HG03045 (cell line): ENCODE measurements around the gene ZNF557.

Source experiments
- ATAC-seq: cut with Tn5 transposase; IDR thresholded peaks from one replicate; pipeline ENCODE4 v1.9.1; 2021; ENCODE audit warnings: mild to moderate bottlenecking, moderate library complexity; ENCODE audit not compliant: unreplicated experiment

Gene ZNF557

DNA sequence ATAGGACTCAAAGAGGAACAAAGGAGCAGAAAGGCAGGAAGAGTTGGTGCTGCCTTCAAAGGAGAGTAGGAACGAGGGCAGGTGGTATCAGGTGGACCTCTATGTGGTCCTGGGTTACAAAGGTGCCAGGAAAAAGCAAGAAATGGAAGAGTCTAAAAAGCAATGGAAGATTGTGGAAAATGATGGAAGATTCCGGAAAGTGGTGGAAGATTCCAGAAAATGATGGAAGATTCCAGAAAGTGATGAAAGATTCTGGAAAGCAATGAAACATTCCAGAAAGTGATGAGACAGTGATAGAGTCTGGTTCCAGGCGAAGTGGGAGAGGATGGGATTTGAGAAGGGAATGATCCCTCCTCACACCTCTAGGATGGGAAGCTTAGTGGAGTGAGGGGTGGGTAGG, 55.3 kb downstream of the ZNF557 start:
- ATAC-seq = no peak

DNA sequence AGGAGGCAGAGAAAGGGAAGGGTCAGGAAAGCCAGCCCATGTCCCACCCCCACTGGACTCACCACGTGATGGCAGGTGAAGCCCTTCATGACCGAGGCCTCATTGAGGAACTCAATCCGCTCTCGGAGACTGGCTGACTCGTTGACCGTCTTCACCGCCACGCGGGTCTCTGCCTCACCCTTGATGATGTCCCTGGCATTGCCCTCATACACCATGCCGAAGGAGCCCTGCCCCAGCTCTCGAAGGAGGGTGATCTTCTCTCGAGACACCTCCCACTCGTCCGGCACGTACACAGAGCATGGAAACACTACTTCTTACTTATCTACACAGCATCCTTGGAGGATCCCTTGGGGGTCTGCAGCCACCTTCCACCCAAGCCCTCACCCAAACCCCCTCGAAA, 55.7 kb downstream of the ZNF557 start:
- ATAC-seq = no peak

DNA sequence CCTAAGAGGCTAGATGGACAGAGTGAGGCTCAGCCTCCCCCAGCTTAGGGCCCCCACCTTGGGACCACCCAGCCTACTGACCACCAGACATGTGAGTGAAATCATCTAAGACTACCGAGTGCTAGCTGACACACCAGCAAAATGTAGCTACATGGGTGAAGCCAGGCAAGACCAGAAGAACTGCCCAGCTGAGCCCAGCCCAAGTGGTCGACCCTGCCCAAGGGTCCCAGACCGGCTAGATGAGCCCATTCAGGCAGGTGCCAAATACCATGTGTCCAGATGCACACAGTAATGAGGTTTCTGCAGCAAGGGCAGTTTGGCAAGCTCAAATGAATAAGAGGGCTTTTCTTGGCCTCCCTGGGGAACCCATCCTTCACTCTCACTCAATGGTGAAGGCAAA, 56.6 kb downstream of the ZNF557 start:
- no peak for ATAC-seq

DNA sequence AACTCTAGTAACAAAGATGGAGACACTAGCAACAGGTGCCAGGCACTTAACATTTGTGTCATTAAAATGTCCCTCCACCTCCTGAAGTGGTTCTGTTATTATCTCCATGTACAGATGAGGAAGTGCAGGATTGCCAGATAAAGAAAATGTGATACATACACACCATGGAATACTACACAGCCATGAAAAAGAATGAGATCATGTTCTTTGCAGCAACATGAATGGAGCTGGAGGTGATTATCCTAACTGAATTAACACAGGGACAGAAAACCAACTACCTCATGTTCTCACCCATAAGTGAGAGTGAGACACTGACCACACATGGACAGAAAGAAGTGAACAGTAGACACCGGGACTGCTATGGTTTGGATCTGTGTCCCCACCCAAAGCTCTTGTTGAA, 60.5 kb downstream of the ZNF557 start:
- ATAC-seq = no peak

DNA sequence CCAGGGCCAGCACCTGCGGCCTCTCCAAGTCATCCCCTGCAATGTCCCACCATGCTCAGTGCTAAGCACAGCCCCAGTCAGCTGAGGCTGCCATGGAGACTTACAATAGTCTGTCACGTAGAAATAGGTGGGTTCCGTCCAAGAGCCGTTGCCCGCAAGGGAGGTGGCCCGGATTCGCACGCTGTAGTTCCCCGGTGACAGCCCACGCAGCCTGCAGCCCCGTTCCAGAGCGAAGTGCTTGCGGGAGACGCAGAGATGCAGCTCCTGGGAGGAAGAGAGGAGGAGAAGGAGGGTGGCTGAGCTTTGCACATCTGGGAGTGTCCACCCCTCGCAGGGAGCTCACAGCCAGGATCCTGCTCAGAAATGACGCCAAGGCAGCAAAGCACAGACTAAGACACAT, 62.6 kb downstream of the ZNF557 start:
- no peak for ATAC-seq

DNA sequence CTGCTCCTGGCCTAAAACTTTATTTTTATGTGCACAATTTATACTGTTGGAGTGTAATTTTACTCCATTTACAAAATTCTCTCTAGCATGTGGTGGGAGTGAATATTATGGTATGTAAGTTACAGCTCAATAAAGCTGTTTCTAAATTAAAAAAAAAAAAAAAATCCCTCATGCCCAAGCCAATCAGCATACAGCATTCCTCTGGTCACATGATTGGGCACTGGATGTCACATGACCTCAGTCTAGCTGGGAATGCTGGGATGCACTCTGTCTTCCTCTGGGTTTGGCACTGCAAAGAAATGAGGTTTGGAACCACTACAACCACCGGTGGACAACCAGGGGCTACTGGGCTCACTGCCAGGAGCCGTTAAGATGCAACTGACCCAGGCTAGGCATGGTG, 67.6 kb downstream of the ZNF557 start:
- ATAC-seq = no peak
